NCI-H446 treated with DMSO at 0.1 percent for 48 hours (cell line): ENCODE data around the gene ARSK.
A peak's percentile ranks its signal among the peaks of the same experiment; 100 is the strongest.

ENCODE experiments used
- DNase-seq: peaks from one replicate; lab custom pipeline; 2025; lab: John Stamatoyannopoulos, UW

The ARSK gene

DNA sequence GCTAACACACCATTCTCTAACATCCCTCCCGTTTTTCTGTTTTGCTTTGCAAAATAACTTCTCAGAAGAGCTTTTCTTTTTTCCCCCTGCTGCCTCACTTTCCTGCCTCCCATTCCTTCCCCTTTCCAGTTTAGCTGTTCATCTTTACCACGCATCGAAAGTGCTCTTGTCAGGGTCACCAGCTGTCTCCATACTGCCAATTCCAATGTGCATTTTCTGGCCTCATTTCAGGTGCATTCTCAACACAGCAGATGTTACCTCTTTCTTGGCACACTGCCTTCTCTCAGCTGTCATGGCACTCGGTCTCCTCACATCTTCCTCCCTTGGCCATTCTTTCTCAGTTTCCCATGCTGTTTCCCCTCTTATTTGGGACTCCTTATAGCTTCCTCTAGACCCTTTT is 9.5 kb downstream of the ARSK start:
- peak; percentile 51 for DNase-seq

DNA sequence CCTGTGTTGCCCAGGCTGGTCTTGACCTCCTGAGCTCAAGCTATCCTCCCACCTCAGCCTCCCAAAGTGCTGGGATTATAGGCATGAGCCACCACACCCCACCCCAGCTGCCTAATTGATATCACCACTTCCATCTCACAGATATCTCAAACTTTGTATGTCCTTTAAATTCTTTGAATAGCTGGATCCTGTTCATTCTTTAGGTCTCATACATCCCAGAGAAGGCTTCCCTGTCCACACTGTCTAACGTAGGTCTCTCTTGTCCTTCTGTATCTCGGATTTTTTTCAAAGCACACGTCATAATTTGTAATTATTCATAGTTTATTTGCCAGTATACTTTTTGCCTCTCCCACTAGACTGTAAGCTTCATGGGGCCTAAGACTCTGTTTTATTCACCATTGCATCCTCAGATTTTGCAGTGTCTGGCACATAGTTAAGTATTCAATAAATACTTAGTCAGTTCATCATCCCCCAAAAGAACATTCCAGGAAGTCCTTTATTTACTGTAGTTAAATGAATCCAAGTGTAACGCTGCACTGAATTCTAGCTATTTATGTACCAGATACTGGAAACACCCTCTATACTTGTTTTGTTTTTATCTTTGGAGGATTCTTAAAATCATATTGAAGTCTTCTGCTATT is 10.5 kb downstream of the ARSK start:
- DNase-seq: no peak

DNA sequence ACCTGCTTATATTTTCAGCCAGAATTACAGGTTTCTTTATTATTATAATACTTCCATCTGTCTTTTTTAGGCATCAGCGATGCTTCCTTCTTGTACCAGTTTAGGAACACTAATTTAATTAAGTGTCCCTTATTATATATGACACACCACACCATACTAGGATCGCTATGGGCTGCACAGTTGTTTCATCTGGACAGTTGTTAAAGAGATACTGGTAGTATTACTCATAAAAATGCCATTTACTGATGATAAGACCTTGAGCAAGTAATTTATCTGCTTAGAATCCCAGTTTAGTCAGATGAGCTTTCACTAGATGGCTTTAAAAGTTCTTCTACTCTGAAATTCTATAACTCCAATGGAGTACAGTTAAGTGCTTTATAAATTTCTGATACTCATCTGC is 17.1 kb downstream of the ARSK start:
- DNase-seq: no peak

DNA sequence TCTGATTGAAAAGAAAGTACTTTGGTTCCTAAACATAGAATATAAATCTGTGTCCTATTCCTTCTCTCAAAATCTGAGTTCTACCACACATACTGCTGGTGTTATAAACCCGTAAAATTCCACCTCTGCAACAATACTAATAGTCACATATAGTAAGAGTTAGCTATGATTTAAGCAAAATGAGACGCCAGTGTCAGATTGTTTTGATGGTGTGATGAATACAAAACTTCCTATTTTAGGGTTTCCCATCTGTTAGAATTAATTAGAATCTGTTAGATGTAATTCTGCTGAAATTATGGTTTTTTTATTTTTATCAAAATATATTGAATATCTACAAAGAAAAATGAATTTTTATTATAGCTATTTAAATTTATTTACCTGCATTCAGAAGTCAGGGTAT is 26.7 kb downstream of the ARSK start:
- no peak for DNase-seq

DNA sequence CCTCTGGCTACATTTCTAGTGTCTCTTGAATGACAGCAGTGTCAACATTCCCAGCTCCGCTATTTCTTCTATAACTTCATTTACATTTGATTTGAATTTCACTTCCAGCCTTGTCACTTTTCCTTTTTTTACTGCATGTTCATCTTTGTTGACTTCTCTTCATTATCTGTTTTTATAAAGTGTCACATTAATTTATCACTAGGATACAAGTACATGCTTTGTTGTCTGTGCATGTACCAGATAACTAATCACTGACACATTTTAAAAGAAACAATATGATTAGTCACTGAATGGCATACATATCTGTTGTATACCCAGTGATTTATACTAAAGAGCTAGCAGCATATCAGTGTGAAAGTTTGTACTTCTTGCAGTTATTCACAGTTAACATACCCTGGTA is 29.1 kb downstream of the ARSK start:
- no peak for DNase-seq

DNA sequence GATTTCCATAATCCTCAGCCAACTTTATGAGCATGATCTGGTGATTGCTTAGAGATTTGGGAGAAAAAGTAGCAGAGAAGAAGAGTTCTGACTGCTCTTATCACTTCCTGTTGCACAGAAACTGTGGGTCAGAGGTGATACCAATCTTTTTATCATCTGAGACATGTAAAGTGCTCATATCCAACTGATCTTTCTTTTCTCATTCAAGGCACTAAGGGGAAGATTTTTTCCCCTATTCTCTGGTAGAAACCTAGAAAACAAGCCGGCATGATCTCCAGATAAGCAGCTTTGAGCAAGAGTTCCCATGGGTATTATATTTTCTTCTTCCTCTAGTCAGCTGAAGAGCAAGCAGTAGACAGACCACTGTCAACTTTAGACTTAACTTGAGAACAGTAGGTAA is 36.0 kb downstream of the ARSK start:
- no peak for DNase-seq

DNA sequence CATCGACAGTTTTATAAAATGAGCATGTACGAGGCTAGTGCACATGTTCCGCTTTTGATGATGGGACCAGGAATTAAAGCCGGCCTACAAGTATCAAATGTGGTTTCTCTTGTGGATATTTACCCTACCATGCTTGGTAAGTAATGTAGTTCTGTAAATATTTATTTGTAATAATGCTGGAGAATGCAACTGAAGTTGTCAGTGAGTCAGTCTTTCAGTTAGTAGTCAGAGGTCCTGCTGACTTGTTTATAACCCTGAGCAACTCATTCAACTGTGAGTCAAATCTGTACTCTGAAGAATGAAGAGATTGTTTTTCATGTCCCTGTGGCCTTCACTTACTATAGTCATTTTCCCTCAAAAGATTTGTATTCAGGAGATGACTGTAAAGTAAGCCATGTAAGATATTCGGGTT is 36.6 kb downstream of the ARSK start:
- no peak for DNase-seq

DNA sequence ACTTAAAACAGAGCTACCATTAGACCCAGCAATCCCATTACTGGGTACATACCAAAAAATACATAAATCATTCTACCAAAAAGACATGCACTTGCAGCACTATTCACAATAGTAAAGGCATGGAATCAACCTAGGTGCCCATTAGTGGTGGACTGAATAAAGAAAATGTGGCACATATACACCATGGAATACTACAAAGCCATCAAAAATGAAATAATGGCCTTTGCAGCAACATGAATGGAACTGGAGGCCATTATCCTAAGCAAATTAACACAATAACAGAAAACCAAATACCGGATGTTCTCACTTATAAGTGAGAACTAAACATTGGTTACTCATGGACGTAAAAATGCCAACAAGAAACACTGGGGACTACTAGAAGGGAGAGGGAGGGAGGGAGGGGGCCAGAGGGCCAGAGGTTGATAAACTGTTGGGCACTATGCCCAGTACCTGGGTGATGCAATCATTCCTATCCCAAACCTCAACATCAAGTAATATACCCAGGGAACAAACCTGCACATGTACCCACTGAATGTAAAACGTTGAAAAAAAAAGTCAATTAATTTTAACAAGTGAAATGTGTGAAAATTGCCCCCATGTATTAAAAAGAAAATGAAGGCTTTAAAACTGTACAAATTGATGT is 40.5 kb downstream of the ARSK start:
- no peak for DNase-seq

DNA sequence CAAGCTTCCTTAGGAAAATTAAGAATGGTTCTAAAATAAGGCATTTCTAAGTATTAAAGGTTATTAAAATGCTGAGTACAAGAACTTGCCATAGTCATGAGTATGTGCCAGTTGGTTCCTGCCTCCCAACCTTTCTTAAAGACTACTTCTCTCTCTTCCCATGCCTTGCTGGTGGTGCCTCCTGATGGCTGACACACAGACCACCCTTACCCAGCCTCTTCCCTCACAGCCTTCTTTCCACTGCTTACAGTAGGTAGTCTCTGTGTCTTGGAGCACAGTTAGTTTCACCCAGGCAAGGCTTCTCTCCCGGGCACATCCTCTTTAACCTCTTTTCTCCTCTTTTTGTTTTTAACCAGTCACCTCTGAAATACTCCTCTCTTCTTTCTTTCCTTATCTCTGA is 44.4 kb downstream of the ARSK start:
- DNase-seq: no peak

DNA sequence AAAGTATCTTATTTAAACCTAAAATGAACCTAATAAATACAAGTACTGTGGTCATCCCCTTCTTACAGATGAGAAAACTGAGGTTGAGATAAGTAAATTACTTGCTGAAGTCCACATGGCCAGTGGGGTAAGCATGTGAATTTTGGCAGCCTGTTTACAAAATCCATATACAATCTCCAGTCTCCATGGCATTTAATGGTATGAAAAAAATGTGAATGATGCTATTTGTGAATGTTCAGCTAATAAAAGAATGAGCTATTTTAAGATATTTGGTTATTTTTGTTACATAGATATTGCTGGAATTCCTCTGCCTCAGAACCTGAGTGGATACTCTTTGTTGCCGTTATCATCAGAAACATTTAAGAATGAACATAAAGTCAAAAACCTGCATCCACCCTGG is 45.7 kb downstream of the ARSK start:
- DNase-seq: no peak

DNA sequence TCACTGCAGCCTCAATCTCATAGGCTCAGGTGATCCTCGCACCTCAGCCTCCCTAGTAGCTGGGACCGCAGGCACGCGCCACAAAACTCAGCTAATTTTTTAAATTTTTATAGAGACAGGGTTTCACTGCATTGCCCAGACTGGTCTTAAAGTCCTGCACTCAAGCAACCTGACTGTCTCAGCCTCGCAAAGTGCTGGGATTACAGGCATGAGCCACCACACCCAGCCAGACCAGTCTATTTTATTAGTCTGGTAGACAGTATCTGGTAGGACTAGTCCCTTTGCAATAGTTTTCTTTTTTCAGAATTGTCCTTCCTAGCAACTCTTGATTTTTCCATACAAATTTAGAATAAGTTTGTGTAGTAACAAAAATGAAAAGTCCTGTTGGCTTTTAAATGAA is 50.9 kb downstream of the ARSK start:
- no peak for DNase-seq

DNA sequence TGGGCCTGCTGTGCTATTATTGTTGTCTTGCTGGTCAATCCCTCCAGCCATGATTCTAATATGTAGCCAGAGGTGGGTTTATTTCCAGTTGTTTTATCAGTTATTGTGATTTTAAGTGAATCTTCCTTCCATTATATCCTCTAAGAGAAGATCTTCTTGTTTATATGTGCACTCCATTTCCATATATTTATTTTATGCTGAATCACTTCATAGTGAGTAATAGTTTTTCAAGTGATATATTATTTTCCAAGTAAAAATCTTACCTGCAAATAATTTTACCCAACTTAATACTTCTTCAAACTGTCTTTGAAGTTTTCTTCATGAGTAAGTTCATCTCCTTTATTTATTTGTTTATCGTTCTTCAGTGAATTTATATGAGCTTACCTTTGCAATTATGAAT is 51.5 kb downstream of the ARSK start:
- no peak for DNase-seq

DNA sequence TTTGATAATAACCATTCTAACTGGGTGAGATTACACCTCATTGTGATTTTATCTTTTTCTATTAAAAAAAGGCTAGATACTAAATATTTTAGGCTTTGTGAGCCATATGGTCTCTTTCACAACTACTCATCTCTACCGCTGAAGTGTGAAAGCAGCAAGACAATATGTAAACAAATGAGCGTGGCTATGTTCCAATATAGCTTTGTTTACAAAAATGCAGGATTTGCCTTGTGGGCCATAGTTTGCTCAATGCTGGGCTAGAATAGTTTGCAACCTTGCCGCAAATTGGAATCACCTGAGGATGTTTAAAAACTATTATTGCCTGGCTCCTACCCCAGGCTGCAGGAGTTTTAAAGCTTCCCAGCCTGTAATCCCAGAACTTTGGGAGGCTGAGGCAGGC is 54.8 kb downstream of the ARSK start:
- no peak for DNase-seq

DNA sequence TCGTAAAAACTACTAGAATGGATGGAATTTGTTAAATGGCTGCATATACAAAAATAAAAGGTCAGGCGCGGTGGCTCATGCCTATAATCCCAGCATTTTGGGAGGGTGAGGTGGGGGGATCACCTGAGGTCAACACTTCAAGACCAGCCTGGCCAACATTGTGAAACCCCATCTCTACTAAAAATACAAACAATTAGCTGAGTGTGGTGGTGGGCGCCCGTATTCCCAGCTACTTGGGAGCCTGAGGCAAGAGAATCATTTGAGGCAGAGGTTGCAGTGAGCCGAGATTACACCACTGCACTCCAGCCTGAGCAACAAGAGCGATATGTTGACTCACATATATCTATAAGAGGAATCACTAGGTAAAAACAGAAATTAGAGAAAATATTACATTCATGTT is 55.6 kb downstream of the ARSK start:
- DNase-seq: no peak

DNA sequence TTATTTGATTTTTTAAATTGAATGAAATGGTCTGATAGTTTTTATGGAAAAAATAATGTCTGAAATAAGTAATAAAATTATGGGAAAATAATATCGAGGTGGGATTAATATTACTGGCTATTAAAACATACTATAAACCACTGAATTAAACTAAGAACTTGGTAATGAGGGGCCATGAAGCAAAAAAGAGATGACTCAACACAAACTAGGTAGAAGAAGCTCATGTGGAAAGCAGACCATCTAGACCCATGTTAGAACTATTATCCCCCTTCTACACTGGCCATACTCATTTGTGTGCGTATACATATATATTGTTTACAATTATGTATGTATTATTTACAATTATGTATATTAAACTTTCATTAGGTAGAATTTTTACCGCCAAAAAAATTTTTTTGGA is 56.5 kb downstream of the ARSK start:
- DNase-seq: no peak

DNA sequence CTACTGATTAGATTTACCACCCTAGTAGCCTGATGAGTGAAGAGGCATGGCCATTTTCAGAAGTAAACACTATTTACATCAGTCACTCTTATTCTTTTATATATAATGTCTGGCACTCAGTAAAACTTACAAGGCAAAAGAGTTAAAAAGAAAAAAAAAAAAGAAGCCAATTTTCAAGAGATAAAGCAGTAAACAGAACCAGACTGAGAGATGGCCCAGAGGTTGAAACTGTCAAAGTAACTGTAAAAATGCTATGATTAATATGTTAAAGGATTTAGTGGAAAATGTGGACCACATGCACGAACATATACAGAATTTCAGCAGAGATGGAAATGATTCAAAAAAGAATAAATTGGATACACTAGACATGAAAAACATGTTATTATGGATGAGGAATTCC is 58.6 kb downstream of the ARSK start:
- no peak for DNase-seq

DNA sequence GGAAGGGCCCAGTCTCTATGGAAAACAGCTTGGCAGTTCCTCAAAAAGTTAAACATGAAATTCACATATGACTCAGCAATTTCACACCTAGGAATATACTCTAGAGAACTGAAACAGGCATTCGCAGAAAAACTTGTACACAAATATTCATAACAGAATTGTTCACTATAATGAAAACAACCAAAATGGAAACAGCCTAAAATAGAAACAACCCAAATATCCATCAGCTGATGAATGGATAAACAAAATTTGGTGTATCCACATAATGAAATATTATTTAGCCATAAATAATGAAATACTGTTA is 60.2 kb downstream of the ARSK start:
- DNase-seq: no peak

DNA sequence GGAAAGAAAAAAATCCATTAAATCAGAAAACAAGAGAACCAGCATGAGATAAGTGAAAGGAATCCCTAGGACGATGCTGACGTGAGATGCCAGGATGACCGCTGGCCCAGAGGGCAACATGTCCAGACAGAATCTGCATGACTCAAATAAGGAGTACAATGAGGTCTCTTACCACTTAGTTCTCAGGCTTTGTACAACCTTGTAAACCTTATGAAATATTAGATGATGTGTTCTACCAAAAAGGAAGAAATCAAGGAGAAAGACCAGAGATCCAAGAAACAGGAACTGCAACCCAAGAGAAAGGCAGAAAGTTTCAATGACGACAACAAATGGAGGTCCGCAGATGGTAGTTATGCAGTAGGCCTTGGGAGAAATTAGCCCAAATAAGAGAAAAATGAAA is 62.2 kb downstream of the ARSK start:
- no peak for DNase-seq

DNA sequence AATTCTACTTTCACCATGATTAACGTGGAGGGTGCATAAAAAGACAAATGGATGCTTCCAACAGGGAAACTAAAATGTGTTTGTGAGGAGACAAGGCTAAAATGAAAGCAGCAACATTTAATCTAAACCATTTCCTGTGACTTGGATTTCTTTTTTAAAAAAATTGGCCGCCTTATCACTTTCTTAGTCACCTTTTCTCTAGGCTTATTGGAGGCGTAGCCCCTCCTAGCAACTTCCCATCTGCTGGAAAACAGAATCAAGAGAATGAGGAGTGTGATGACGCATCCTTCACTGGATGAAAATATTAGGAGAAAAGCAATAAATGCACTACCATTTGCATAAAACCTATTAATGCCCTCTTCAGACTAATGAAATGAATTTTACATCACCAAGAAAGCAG is 64.2 kb downstream of the ARSK start:
- DNase-seq: no peak

DNA sequence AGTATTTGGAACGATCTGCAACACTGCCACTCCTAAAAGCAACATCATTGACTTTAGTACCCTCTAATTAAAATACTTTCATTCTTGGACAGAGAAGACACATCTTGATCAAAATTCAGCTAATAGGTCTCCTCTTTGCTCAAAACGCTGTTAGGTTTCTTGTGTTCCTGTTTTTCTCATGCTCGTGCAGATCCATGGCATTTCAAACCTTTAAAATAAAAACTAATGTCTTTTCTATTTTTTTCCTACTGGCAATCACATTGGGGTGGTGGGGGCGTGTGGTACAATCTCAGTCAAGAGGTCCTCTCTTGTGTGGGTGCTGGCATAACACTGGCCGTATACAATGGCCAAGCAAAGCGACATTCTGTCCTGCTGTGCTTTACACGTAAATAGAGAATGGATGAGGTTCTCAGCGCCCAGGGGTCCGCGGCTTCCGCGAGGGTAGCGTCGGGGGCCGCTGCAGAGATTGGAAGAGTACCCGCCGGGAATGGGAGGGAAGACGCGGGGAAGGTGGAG is 64.7 kb downstream of the ARSK start:
- DNase-seq: no peak

DNA sequence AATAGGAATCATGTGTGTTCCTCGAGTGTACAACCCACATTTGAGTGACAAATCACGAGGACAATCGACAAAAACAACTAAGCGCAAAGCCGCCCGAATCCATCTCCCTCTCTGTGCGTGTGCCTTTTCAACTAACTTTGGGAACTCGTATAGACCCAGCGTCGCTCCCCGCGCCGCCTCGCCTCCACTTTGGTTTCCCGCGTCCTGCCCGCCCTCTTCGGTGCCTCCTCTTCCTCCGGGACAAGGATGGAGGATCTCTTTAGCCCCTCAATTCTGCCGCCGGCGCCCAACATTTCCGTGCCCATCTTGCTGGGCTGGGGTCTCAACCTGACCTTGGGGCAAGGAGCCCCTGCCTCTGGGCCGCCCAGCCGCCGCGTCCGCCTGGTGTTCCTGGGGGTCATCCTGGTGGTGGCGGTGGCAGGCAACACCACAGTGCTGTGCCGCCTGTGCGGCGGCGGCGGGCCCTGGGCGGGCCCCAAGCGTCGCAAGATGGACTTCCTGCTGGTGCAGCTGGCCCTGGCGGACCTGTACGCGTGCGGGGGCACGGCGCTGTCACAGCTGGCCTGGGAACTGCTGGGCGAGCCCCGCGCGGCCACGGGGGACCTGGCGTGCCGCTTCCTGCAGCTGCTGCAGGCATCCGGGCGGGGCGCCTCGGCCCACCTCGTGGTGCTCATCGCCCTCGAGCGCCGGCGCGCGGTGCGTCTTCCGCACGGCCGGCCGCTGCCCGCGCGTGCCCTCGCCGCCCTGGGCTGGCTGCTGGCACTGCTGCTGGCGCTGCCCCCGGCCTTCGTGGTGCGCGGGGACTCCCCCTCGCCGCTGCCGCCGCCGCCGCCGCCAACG is 65.3 kb downstream of the ARSK start, which contains the start of gene GPR150:
Gene GPR150 (plus strand): TSS at position 58 of the 840 bp plus-strand sequence. CDS start 189 bp downstream, at position 247.
- DNase-seq: no peak

DNA sequence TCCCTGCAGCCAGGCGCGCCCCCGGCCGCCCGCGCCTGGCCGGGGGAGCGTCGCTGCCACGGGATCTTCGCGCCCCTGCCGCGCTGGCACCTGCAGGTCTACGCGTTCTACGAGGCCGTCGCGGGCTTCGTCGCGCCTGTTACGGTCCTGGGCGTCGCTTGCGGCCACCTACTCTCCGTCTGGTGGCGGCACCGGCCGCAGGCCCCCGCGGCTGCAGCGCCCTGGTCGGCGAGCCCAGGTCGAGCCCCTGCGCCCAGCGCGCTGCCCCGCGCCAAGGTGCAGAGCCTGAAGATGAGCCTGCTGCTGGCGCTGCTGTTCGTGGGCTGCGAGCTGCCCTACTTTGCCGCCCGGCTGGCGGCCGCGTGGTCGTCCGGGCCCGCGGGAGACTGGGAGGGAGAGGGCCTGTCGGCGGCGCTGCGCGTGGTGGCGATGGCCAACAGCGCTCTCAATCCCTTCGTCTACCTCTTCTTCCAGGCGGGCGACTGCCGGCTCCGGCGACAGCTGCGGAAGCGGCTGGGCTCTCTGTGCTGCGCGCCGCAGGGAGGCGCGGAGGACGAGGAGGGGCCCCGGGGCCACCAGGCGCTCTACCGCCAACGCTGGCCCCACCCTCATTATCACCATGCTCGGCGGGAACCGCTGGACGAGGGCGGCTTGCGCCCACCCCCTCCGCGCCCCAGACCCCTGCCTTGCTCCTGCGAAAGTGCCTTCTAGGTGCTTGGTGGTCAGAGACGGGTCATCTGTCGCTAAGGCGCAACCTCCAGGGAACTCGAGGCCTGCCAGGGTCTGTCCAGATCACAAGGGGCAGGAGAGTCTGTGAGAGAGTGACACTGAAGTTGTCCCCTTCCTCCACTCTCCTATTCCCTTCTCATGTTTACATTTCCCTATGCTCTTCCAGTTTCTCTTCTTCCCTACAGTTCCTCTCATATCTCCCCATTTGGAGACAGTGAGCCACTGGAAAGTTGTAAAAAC is 66.3 kb downstream of the ARSK start:
- no peak for DNase-seq
